B cell (primary cell): ENCODE data around the gene SUZ12.

Source experiments
- CTCF ChIP-seq: fragments of 200-600 bp; IDR thresholded peaks from one replicate; pipeline ENCODE4 v1.8.0; 2022; ENCODE audit warnings: antibody characterized with exemption, mild to moderate bottlenecking
- EZH2 ChIP-seq: IDR thresholded peaks from 2 replicates; pipeline ENCODE4 v1.6.1; 2012; ENCODE audit warnings: borderline replicate concordance, low read depth, mild to moderate bottlenecking, moderate library complexity, low read length; ENCODE audit not compliant: insufficient read depth, poor library complexity, severe bottlenecking

GRCh38 chr17:31926100-31926729, 10.6 kb upstream of the SUZ12 start:
- TF ChIP-seq CTCF (no peak), EZH2 (no peak)
